Measurements from ENCODE around the gene ATXN7L3. TPM values are rescaled to one million over a fixed set of nuclear protein-coding genes. Genes with fewer than 3 reads are reported as not detected.

The ATXN7L3 gene
- total RNA-seq, 2 donors from 2014 or later = 45.8 to 72.0 TPM

GRCh38 chr17:44210342-44211192 is 10.9 kb upstream of the ATXN7L3 start:
- Histone ChIP-seq H3K4me3 (no peak overlapping the region), H3K27me3 (replicated peaks; ENCODE audit: insufficient read depth) (no peaks in the 10 kb centered on the region), H3K9me3 (no peaks in the 10 kb centered on the region), H3K36me3 (peaks cover 8 to 11% of the 10 kb centered on the region in 2 donors), H3K4me1 (replicated peaks) (no peaks in the 10 kb centered on the region), H3K27ac (peak overlapping the region; percentile 24 to 50)
- TF ChIP-seq POLR2AphosphoS5 (IDR thresholded peaks at IDR 0.05) (peak; percentile 73), POLR2A (IDR thresholded peaks at IDR 0.05) (no peak), CTCF (IDR thresholded peaks at IDR 0.05) (peak; percentile 94 to 99 (median 98))
- peak; percentile 75 for DNase-seq (ENCODE audit: low spot score)
- intact Hi-C loops (cut with DNase I) = loop anchor here (5.0 kb wide), 1 partner anchor 137 kb away; the partner anchor contains the start of gene GRN
- 41% methylated on average over 44 of the region's 64 CpGs for WGBS

DNA sequence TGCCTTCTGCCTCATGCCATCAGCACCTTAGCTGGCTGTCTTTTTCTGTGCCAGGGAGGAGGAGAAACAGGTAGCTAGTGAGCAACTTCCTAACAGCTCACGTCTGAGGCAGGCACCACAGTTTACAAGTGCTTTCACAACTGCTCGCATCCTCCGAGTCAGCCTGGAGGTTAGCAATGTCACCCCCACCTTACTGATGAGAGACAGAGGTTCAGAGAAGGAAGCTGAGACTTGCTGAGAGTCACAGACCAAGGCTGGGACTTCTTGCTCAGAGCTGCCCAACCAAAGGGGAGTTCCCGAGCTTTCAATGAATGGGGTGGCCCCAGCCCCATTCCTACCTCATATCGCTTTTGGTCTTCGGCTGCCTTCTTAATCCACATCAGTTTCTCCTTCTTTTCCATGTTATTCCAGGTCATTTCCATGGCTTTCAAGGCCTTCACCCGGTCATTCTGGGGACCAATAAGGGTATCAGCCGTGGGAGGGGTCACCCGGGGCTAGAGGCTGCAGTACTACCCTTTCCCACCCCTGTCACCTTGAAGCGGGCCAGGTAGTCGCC is 10.2 kb upstream of the ATXN7L3 start:
- peak overlapping the region; percentile 24 to 50 for H3K27ac ChIP-seq
- peaks cover 4 to 5% of the 10 kb centered on the region in 2 donors for H3K36me3 ChIP-seq
- intact Hi-C loops (cut with DNase I) = loop anchor here (5.0 kb wide), 1 partner anchor 137 kb away; the partner anchor contains the start of gene GRN
- no peak overlapping the region for H3K4me3 ChIP-seq
- no peaks in the 10 kb centered on the region for H3K4me1 ChIP-seq (replicated peaks)
- TF ChIP-seq CTCF (IDR thresholded peaks at IDR 0.05) = no peak
- no peak for TF ChIP-seq POLR2AphosphoS5 (IDR thresholded peaks at IDR 0.05)
- no peak for TF ChIP-seq POLR2A (IDR thresholded peaks at IDR 0.05)
- 79% methylated on average over 11 of the region's 11 CpGs for WGBS
- no peak for DNase-seq (ENCODE audit: low spot score)
- no peaks in the 10 kb centered on the region for H3K9me3 ChIP-seq
- H3K27me3 ChIP-seq (replicated peaks; ENCODE audit: insufficient read depth) = no peaks in the 10 kb centered on the region

- Histone ChIP-seq H3K27me3 (replicated peaks; ENCODE audit: insufficient read depth) (no peaks in the 10 kb centered on the region), H3K9me3 (no peaks in the 10 kb centered on the region), H3K36me3 (no peaks in the 10 kb centered on the region), H3K4me3 (no peak overlapping the region), H3K27ac (no peak overlapping the region), H3K4me1 (replicated peaks) (no peaks in the 10 kb centered on the region)
- TF ChIP-seq POLR2AphosphoS5 (IDR thresholded peaks at IDR 0.05) (no peak), POLR2A (IDR thresholded peaks at IDR 0.05) (no peak), CTCF (IDR thresholded peaks at IDR 0.05) (no peak)
- intact Hi-C loops (cut with DNase I) = no loop called here
- 75% methylated on average over 5 of the region's 5 CpGs for whole genome bisulfite sequencing
- no peak for DNase-seq (ENCODE audit: low spot score)
Measured at GRCh38 chr17:44207743-44208142, 8.1 kb upstream of the ATXN7L3 start.

DNA sequence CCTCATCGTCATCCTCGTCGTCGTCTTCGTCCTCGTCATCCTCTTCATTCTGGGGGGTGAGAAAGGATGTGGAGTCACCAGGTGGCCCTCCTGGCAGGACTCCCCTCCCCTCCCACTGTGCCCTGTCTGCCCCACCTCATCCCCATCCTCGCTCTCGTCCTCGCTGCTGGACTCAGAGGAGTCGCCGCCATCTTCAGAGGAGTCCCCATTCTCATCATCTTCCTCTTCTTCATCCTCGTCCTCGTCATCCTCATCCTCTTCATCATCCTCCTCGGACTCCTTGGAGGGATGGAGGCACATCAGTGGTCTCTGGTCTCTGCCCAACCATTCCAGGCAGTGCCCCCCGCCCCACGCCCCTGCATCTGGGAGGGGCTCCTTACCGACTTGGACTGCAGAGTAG is 7.6 kb upstream of the ATXN7L3 start:
- no peak overlapping the region for H3K4me3 ChIP-seq
- H3K9me3 ChIP-seq = no peaks in the 10 kb centered on the region
- TF ChIP-seq POLR2A (IDR thresholded peaks at IDR 0.05) = no peak
- 78% methylated on average over 17 of the region's 17 CpGs for WGBS
- H3K27me3 ChIP-seq (replicated peaks; ENCODE audit: insufficient read depth) = no peaks in the 10 kb centered on the region
- no peak overlapping the region for H3K27ac ChIP-seq
- H3K4me1 ChIP-seq (replicated peaks) = no peaks in the 10 kb centered on the region
- no peaks in the 10 kb centered on the region for H3K36me3 ChIP-seq
- intact Hi-C loops (cut with DNase I) = no loop called here
- DNase-seq (ENCODE audit: low spot score) = no peak

GRCh38 chr17:44206825-44207155 is 7.1 kb upstream of the ATXN7L3 start:
- Histone ChIP-seq H3K4me3 (no peak overlapping the region), H3K36me3 (no peaks in the 10 kb centered on the region)
- 75% methylated on average over 6 of the region's 6 CpGs for WGBS

More at GRCh38 chr17:44206825-44207155, 7.1 kb upstream of the ATXN7L3 start:
- DNase-seq (ENCODE audit: low spot score) = no peak
- no peaks in the 10 kb centered on the region for H3K27me3 ChIP-seq (replicated peaks; ENCODE audit: insufficient read depth)
- H3K27ac ChIP-seq = no peak overlapping the region
- H3K4me1 ChIP-seq (replicated peaks) = no peaks in the 10 kb centered on the region
- intact Hi-C loops (cut with DNase I) = no loop called here
- H3K9me3 ChIP-seq = no peaks in the 10 kb centered on the region
- TF ChIP-seq POLR2AphosphoS5 (IDR thresholded peaks at IDR 0.05) = no peak
- TF ChIP-seq POLR2A (IDR thresholded peaks at IDR 0.05) = no peak
- no peak for TF ChIP-seq CTCF (IDR thresholded peaks at IDR 0.05)

Data from prostate gland (tissue), 2 donors.